Activated CD4-positive, alpha-beta T cell treated with anti-CD3 and anti-CD28 coated beads, Interleukin-2, amount 50 U/mL, for 16 hours (primary cell): ENCODE measurements around the gene CKLF.
"Not testable (repeated sequence)": the region's sequence is repeated elsewhere in the genome, so short reads cannot be mapped to it uniquely, and the experiment has no call there.

Experiments
- DNase-seq: peaks from one replicate; pipeline ENCODE4 v3.0.0-alpha.2; 2020

The CKLF gene

DNA sequence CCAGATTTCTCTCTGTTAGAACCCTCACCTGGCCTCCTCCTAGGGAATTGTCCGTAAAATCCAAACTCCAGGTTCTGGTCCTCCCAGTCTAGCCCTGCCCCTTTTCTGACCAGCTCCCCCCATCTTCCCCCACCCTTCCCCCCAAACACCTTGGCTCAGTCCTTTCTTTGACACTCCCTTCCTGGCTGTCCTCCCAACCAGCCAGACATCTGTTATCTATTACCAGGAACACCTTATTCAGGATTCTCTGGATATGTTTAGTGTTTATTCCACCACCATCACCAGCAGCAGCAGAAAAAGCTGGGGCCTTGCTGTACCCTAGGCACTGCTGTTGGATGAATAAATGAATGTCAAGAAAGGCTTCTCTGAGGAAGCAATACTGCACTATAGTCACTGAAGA, 48.1 kb downstream of the CKLF start:
- DNase-seq = no peak

DNA sequence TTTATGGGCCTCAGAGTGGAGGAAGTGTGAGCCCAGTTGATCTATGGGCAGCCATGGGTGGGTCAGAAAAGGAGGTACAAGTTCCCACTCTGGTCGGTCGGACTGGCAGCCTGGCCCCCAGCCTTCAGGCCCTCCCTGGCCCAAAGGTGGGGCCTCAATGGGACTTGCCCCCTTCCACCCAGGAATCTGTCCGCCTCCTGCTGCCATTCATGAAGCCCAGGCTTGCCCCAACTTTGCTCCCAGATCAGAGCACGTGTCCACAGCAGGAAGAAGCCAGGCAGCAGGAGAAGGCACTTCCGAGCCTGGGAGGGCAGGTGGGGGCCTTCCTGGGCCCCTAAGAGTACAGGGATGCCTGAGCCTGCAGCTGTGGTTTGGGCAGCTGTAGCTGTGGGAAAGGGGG, 49.1 kb downstream of the CKLF start:
- no peak for DNase-seq

DNA sequence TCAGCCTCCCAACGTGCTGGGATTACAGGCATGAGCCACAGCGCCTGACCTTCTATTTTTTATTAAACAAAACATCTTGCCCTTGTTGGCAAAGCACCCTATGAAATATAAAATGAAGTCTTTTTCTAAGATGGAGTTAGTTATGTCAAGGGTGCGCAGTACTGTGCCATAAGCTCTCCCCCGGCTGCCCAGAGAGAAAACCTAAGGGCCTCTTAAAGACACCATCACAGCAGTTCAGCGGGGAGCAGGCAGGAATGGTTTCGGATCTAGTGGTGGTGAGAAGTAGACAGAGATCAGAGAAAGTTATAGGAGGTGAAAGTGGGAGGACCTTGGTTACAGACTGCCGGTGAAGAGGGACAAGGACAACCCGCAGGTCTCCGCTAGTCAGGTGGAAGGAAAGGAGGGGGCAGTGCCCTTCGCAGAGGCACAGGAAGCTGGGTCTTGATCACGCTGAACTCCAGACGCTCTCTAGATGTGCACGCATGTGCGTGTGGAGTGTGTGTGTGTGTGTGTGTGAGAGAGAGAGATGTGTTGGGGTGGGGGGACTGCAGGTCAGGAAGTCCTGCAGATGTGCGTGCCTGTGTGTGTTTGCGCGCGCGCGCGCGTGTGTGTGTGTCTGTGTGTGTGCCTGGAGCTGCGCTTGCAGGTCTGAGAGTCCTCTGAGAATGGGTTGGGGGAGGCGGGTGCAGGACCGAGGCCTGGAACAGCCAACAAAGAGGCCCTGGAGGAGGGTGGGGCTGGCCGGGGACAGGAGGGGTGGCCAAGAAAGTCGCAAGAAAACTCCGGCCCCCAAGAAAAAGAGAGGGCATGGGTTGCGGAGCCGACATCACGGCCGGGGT, 51.4 kb downstream of the CKLF start:
- peak; percentile 88 for DNase-seq

DNA sequence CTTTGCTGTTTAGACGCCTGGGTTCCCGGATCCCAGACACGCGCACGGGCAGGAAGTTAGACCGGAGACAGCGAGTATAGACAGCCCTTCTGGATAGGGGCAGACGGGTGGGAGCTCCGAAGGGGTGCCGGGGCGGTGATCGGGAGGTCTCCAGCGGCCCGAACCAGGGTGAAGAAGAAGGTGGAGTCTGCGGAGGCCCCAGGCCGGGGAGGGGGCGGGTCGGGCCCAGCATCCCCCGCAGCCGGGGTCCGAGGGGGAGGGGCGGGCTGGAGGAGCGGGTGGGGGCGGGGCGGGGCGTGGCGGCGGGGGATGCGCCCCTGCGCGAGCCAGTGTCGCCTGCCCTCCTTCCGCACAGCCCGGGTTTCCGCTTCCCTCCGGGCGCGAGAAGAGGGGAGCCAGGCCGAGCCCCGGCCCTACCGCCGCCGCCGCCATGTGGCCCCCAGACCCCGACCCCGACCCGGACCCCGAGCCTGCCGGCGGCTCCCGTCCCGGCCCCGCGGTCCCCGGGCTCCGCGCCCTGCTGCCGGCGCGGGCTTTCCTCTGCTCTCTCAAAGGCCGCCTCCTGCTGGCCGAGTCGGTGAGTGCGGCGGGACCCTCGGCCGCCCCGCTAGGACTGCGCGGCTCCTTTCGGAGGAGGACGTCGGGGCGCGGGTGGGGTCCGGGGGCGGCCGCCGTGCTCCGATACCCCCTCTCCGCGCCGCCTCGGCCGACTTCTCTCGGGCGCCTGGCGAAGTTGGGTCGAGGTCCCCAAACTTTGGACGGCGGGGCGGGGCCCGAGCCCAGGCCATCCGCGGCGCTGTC, 52.2 kb downstream of the CKLF start, which contains the start of gene CMTM3:
Gene CMTM3, plus strand, starts transcription at position 329 of the 801 bp plus-strand sequence. Its CDS starts 102 bp downstream, at position 431.
- DNase-seq = peak; percentile 75

DNA sequence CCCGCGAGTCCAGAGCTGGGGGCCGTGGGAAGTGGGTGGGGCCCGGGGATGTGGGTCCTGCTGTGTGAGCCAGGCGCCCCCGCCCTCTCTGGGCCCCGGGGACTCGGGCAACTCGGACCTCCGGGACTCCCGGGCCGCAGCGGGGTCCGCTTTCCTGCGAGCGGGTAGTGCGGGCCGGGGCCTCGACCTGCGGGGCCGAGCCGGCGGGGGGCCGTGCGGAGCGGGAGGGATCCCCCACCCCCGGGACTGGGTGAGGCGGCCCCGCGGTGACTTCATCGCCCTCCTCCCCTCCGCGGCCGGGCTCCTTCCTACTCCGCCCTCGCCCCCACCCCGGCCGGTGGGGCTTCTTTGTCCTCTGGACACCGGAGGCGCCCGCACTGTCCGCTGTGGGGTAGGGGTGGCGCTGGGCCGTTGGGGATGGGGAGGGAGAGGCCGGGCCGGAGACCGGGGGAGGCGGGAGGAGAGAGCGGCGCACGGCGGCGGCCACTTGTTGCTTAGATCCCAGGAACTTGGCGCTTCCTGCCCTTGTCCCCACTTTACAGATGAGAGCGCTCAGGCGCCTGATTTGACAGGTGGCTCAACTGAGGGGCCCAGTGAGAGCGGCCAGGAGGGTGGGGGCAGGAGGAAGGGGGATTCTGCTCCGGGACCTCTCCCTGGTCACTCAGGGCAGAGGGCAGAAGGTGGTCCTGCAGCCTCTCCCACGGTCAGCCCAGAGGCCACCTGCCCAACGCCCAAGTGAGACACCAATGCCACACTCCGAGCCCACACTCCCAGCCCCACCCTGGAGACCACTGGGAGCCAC, 53.0 kb downstream of the CKLF start:
- peak; percentile 28 for DNase-seq

DNA sequence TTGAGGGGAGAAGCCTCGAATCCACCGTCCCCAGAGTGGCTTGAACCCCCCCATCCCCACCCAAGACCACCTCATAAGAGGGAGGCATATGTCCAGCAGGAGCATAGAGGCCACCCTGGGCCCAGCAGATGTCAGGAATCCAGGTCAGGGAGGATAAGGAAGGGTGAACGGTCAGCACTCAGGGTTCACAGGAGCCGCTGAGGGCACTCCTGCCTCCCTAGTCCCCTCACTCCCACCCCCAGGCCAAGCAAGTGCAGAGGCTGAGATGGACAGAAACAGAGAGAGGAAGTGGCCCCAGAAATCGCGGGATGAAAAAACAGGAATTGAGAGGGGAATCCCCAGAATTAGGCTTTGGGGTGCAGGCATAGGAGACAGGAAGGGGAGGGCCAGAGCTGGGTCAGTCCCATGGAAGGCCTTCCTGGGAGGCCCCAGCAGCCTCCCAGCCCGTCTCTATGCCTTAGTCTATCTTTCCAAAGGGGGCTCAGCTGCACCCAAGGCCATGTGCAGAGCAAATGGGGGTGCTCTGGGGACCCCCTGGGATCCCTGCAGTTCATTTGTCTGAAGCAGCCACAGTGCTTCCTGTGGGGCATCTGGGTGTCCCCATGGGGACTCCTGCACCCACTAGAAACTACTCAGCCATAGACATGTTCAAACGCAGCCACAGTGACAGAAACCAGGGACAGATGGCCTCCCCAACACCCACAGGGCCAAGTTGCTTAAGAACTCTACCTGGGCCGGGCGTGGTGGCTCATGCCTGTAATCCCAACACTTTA, 53.8 kb downstream of the CKLF start:
- peak; percentile 28 for DNase-seq

DNA sequence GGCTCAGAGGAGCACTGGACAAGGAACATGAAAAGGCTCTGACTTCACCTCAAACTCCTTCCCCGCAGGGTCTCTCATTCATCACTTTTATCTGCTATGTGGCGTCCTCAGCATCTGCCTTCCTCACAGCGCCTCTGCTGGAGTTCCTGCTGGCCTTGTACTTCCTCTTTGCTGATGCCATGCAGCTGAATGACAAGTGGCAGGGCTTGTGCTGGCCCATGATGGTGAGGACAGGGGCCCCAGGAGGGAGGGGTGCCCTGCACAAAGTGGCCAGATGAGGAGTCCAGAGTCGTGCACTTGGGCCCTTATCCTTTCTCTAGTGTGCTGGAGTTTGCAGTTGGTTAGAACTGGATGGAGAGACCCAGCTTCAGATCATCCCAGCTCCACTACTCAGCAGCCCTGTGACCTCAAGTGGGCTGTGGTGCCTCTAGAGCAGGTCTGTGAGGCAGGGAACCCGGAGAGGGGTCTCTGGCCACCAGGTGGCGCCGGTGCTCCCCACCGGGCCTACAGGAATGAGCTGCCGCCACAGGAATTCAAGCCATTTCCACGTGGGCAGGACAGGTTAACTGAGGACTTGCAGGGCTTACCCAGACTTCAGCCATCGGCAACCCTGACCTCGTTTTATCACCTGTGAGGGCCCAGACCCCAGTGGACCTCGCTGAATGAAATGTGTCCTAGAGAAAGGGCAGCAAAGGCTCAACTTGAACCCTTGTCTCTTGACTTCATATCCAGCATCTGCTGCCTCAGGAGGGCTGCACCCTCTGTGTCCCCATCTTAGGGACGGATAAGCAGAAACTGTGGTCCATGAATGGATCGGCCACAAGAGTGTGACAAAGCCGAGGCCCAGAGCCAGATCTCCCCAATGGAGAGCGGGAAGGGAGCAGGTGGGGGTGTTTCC, 56.1 kb downstream of the CKLF start:
- DNase-seq = peak; percentile 88

DNA sequence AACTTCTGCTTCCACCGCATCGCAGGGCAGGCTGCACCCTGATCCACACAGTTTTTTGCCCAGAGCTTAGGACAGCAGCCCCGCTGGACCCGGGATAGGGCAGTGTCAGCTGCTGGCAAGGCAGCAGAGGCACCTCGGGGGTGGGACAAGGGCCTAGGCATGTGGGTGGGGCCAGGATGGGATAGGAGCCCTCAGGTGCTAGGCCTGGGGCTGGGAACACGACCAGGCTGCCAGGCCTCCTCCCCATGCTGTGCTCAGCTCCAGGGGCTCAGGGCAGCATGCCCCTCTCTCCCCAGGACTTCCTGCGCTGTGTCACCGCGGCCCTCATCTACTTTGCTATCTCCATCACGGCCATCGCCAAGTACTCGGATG, 56.7 kb downstream of the CKLF start:
- DNase-seq = no peak

DNA sequence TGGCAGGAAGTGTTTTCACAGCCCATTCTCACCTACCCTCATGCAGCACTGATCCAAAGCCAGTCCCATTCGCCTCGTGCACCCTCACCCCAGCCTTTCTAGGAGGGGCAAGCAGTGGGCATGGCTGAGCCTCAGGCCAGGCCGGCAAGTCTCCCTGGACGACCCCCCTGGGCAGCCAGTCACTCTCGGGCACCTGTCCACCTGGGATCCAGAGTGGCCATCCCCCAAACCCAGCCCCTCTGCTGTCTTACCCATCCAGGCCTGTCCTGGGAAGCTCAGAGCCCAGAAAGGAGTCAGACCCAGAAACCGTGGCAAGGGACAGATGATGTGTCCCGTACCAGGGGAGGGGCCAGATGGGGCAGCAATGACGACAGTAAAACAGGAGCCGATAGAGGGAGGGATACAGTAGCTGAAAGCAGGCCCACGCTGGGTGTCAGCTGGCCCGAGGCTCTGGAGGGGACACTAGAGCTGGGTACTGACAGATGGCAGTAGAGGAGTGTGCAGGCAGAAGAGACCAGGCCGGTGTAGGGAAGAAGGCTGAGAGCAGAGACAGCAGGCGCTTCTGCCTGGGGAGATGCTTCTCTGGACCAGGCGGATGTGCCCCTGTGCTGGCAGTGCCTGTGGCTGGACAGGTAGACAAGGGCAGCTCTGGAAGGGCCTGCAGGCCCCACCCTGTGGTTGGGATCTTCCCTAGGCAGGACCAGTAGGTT, 57.9 kb downstream of the CKLF start:
- DNase-seq = no peak

DNA sequence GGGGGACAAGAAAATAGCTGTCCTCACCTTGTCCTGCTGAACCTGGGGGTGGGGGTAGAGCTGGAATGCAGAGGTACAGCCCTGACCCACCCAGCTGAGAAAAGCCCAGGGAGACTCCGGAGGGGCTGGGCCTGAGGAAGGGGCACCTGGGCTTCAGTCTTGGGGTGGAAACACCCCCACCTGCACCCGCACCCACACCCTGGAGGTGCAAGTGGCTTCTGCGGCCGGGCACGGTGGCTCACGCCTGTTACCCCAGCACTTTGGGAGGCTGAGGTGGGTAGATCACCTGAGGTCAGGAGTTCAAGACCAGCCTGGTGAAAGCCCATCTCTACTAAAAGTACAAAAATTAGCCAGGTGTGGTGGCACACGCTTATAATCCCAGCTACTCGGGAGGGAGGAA, 59.5 kb downstream of the CKLF start:
- not testable (repeated sequence) for DNase-seq

DNA sequence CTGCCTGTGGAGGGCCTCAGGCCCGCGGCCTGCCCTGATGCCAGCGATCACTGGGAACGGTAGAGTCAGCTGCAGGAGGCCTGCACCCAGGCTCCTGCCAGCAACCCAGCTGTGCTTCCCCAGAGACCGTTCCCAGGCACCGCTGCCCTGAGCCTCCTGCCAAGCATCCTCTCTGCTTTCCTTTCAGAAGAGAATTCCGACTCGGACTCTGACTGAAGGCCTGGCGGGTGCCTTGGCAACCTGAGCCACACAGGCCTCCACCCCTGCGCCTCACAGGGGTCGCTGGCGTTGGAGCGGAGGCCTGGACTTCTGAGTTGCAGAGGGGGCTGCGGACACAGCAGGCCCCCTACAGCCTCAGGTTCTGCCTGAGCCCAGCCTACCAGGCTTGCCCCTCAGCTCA, 60.0 kb downstream of the CKLF start:
- no peak for DNase-seq

DNA sequence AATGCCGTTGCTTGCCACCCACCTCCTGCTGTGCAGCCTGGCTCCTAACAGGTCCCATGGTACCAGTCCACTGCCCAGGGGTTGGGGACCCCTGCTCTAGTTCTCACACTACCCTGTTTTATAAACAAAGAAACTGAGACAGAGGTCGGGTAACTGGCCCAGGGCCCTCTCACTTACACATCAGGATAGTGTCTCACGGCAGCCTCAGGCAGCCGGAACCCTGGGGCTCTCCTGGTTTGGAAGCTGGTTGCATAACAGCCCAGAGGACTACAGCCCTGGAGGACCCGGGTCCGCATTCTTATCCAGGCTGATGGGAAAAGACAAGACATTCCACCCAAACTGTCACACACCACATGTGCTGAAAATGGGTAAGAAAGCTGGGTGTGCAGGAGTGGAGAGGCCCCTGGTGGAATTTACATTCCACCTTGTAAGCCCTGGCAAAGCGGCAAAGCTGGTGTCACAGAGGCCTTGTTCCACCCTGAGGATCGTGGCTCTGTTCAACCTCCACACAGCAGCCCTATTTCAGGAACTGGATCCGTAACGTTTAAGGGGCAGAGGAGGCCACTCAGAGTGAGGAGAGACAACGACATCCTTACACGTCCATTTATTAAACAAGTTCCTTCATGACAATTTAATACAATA, 61.9 kb downstream of the CKLF start:
- DNase-seq = no peak
